Neutrophil (primary cell): ENCODE data around the gene IPCEF1.

Experiments
- H3K27ac ChIP-seq: fragments of 200-600 bp; sonication (generic); 2 replicates; pipeline ENCODE4 v1.5.1; 2016; ENCODE audit warnings: mild to moderate bottlenecking, moderate library complexity
- H3K27me3 ChIP-seq: fragments of 200-600 bp; sonication (generic); 2 replicates; pipeline ENCODE4 v1.6.0; 2016; ENCODE audit warnings: mild to moderate bottlenecking
- H3K36me3 ChIP-seq: fragments of 200-600 bp; sonication (generic); 2 replicates; pipeline ENCODE4 v1.5.1; 2017
- H3K4me1 ChIP-seq, 2 experiments: fragments of 200-600 bp in 1 of 2; sonication (generic) in 1 of 2; 1 replicate in 1 of 2; 2 replicates in 1 of 2; pipeline versions ENCODE4 v1.5.1 to v1.6.1; 2013 to 2016; ENCODE audit warnings: low read depth in 1 of 2, low read length in 1 of 2, mild to moderate bottlenecking in 1 of 2, moderate library complexity in 1 of 2; ENCODE audit not compliant: control insufficient read depth in 1 of 2, insufficient read depth in 1 of 2
- H3K4me3 ChIP-seq, 2 experiments: fragments of 200-600 bp in 1 of 2; sonication (generic) in 1 of 2; 1 replicate in 1 of 2; 2 replicates in 1 of 2; pipeline ENCODE4 v1.5.1; 2013 to 2016; ENCODE audit warnings: low read depth in 1 of 2, low read length in 1 of 2, mild to moderate bottlenecking in 1 of 2, moderate library complexity in 1 of 2
- H3K9me3 ChIP-seq: fragments of 200-600 bp; sonication (generic); 2 replicates; pipeline ENCODE4 v1.5.1; 2016
- CTCF ChIP-seq: fragments of 200-600 bp; sonication (generic); IDR thresholded peaks from 2 replicates; pipeline ENCODE4 v1.5.1; 2016; ENCODE audit warnings: antibody characterized with exemption

IPCEF1 gene

GRCh38 chr6:154167126-154167525, 189.5 kb downstream of the IPCEF1 start:
- Histone ChIP-seq H3K36me3 (peaks cover 50% of the 10 kb centered on the region), H3K4me3 (no peak overlapping the region), H3K4me1 (peaks cover 50 to 55% of the 10 kb centered on the region in 2 experiments), H3K27me3 (no peaks in the 10 kb centered on the region), H3K27ac (peak overlapping the region; percentile 45), H3K9me3 (no peaks in the 10 kb centered on the region)
- TF ChIP-seq CTCF, result no peak

- Histone ChIP-seq H3K4me3 (no peak overlapping the region), H3K36me3 (peaks cover 46% of the 10 kb centered on the region), H3K9me3 (no peaks in the 10 kb centered on the region), H3K27ac (peak overlapping the region; percentile 49), H3K27me3 (no peaks in the 10 kb centered on the region), H3K4me1 (peaks cover 50 to 55% of the 10 kb centered on the region in 2 experiments)
- TF ChIP-seq CTCF, result no peak
Measured at GRCh38 chr6:154166140-154166539, 190.5 kb downstream of the IPCEF1 start.

- Histone ChIP-seq H3K36me3 (peaks cover 44% of the 10 kb centered on the region), H3K27ac (peak overlapping the region; percentile 49)
- no peak for TF ChIP-seq CTCF
Measured at GRCh38 chr6:154165478-154165877, 191.1 kb downstream of the IPCEF1 start.

DNA sequence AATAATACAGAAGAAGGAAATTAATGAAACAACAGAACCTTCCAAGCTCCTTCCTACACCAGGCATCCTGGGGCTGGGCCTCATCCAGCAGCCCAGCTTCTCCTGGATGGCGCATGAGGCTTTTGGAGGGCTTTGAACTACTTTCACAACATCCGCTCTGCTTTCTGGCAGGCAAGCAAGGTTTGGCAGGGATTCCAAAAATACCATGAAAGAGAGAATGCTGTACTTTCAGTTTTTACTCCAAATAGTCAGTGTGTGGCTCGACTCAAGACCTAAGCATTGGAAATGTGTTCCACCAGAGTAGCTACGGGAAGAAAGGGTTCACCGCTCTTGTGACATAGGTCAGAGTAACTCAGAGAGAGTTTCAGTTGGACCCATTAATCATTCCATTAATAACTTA, 192.2 kb downstream of the IPCEF1 start:
- Histone ChIP-seq H3K36me3 (peaks cover 54% of the 10 kb centered on the region), H3K4me3 (no peak overlapping the region), H3K27me3 (no peaks in the 10 kb centered on the region), H3K27ac (no peak overlapping the region), H3K4me1 (peaks cover 44 to 45% of the 10 kb centered on the region in 2 experiments), H3K9me3 (no peaks in the 10 kb centered on the region)
- no peak for TF ChIP-seq CTCF

More at GRCh38 chr6:154165478-154165877, 191.1 kb downstream of the IPCEF1 start:
- Histone ChIP-seq H3K4me1 (peaks cover 50 to 52% of the 10 kb centered on the region in 2 experiments), H3K27me3 (no peaks in the 10 kb centered on the region), H3K9me3 (no peaks in the 10 kb centered on the region), H3K4me3 (no peak overlapping the region)

DNA sequence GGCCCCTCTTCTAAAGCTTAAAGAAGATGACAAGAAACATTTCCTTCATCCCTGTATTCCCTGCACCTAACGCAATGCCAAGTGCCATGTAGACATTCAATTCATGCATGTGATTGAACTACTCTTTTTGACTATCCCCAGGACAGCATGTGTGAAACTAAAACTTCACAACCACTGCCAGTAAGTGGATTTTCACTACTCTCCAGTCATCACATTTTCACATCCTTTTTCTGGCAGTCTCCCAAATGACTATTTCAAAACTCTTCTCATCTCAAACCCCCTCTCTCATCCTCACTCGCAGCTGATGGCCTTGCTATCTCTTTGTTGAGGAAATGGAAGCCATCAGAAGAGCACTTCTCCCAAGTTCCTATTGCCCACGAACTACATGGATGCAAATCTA, 194.9 kb downstream of the IPCEF1 start:
- peaks cover 19 to 28% of the 10 kb centered on the region in 2 experiments for H3K4me1 ChIP-seq
- no peak for TF ChIP-seq CTCF
- peaks cover 52% of the 10 kb centered on the region for H3K36me3 ChIP-seq
- H3K9me3 ChIP-seq, result no peaks in the 10 kb centered on the region
- no peak overlapping the region for H3K27ac ChIP-seq
- H3K27me3 ChIP-seq, result no peaks in the 10 kb centered on the region
- no peak overlapping the region for H3K4me3 ChIP-seq

DNA sequence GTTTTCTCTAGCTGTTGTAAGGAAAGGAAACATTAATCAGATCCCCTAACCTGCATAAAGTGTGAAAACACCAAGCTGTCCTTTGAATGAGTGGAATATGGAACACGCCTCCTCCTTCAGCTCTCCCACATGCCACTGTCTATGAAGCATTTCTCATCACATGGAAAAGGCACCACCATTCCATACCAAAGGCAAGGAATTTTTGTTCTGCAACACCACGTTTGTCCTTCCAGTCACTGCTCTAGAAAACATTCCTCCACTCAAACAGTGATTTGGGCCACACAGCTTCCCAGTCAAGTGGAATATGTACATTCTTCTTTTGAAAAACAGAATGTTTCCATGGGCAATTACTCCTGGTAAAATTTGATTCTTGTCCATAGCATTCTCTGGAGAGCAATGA, 197.5 kb downstream of the IPCEF1 start:
- Histone ChIP-seq H3K27me3 (no peaks in the 10 kb centered on the region), H3K4me1 (peaks cover 0 to 3% of the 10 kb centered on the region in 2 experiments), H3K9me3 (no peaks in the 10 kb centered on the region), H3K36me3 (peaks cover 45% of the 10 kb centered on the region), H3K27ac (no peak overlapping the region), H3K4me3 (no peak overlapping the region)
- TF ChIP-seq CTCF, result no peak
